GM06990 (cell line): Measurements from ENCODE around the gene SRRT.
"Not testable (repeated sequence)": the region's sequence is repeated elsewhere in the genome, so short reads cannot be mapped to it uniquely, and the experiment has no call there.

ENCODE experiments used
- DNase-seq: peaks from one replicate; pipeline ENCODE4 v3.0.0-alpha.2; 2011; ENCODE audit not compliant: insufficient read length; ENCODE audit errors: extremely low read depth
- H3K27me3 ChIP-seq: replicated peaks from 2 replicates; pipeline ENCODE4 v1.6.0; 2011; ENCODE audit warnings: low read length; ENCODE audit not compliant: control insufficient read depth, insufficient read depth
- H3K36me3 ChIP-seq: 2 replicates; pipeline ENCODE4 v1.5.1; 2011; ENCODE audit warnings: low read length; ENCODE audit not compliant: control insufficient read depth, insufficient read depth
- H3K4me3 ChIP-seq: replicated peaks from 2 replicates; pipeline ENCODE4 v1.5.1; 2011; ENCODE audit warnings: low read depth, mild to moderate bottlenecking, control low read depth, low read length
- CTCF ChIP-seq: IDR thresholded peaks from 2 replicates; pipeline ENCODE4 v1.5.1; 2011; ENCODE audit warnings: low read length, control low read depth, mild to moderate bottlenecking, inconsistent platforms; ENCODE audit not compliant: insufficient read depth, poor library complexity, severe bottlenecking

Gene SRRT

GRCh38 chr7:100852048-100852872 is 22.6 kb upstream of the SRRT start, which contains the start of gene SLC12A9:
Gene SLC12A9, plus strand, starts transcription at chr7:100852713. Its CDS starts 1,485 bp downstream, at chr7:100854198.
- Histone ChIP-seq H3K36me3 (peaks cover 3% of the 10 kb centered on the region), H3K27me3 (no peaks in the 10 kb centered on the region), H3K4me3 (peak within 1 kb of the TSS; percentile 90)
- peak; percentile 93 for DNase-seq
- peak; percentile 93 for TF ChIP-seq CTCF

- no peak for TF ChIP-seq CTCF
- Histone ChIP-seq H3K4me3 (no peak overlapping the region), H3K36me3 (peaks cover 3% of the 10 kb centered on the region), H3K27me3 (no peaks in the 10 kb centered on the region)
- no peak for DNase-seq
Observed at GRCh38 chr7:100854146-100854895, 20.6 kb upstream of the SRRT start.

- not testable (repeated sequence) for H3K36me3 ChIP-seq, DNase-seq
Observed at GRCh38 chr7:100854899-100855298, 20.0 kb upstream of the SRRT start.

GRCh38 chr7:100855515-100855914 is 19.4 kb upstream of the SRRT start:
- TF ChIP-seq CTCF: no peak
- Histone ChIP-seq H3K27me3 (no peaks in the 10 kb centered on the region), H3K36me3 (peaks cover 10% of the 10 kb centered on the region), H3K4me3 (no peak overlapping the region)
- no peak for DNase-seq

More at GRCh38 chr7:100854899-100855298, 20.0 kb upstream of the SRRT start:
- H3K27me3 ChIP-seq, H3K4me3 ChIP-seq: not testable (repeated sequence)

GRCh38 chr7:100856871-100857282 is 18.0 kb upstream of the SRRT start:
- no peaks in the 10 kb centered on the region for H3K27me3 ChIP-seq
- DNase-seq: no peak
- TF ChIP-seq CTCF: no peak
- H3K36me3 ChIP-seq: peaks cover 14% of the 10 kb centered on the region
- H3K4me3 ChIP-seq: no peak overlapping the region

GRCh38 chr7:100859856-100860255 is 15.0 kb upstream of the SRRT start:
- Histone ChIP-seq H3K4me3 (no peak overlapping the region), H3K36me3 (peaks cover 11% of the 10 kb centered on the region), H3K27me3 (no peaks in the 10 kb centered on the region)
- DNase-seq: no peak
- no peak for TF ChIP-seq CTCF
